AG09319 (cell line): ENCODE data around the gene SELL.
"Not testable (repeated sequence)": the region's sequence is repeated elsewhere in the genome, so short reads cannot be mapped to it uniquely, and the experiment has no call there.

Source experiments
- DNase-seq: peaks from one replicate; pipeline ENCODE4 v3.0.0-alpha.2; 2010; ENCODE audit warnings: low read depth; ENCODE audit errors: extremely low read depth
- TF ChIP-seq, protein P1 (sequence below): IDR thresholded peaks from 2 replicates; pipeline ENCODE4 v1.5.1; 2011; ENCODE audit warnings: low read depth, mild to moderate bottlenecking, inconsistent platforms, low read length, moderate library complexity

SELL gene

GRCh38 chr1:169682071-169682470 lies 29.3 kb downstream of the SELL start:
- no peak for DNase-seq
- TF ChIP-seq, protein P1, sequence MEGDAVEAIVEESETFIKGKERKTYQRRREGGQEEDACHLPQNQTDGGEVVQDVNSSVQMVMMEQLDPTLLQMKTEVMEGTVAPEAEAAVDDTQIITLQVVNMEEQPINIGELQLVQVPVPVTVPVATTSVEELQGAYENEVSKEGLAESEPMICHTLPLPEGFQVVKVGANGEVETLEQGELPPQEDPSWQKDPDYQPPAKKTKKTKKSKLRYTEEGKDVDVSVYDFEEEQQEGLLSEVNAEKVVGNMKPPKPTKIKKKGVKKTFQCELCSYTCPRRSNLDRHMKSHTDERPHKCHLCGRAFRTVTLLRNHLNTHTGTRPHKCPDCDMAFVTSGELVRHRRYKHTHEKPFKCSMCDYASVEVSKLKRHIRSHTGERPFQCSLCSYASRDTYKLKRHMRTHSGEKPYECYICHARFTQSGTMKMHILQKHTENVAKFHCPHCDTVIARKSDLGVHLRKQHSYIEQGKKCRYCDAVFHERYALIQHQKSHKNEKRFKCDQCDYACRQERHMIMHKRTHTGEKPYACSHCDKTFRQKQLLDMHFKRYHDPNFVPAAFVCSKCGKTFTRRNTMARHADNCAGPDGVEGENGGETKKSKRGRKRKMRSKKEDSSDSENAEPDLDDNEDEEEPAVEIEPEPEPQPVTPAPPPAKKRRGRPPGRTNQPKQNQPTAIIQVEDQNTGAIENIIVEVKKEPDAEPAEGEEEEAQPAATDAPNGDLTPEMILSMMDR: no peak

DNA sequence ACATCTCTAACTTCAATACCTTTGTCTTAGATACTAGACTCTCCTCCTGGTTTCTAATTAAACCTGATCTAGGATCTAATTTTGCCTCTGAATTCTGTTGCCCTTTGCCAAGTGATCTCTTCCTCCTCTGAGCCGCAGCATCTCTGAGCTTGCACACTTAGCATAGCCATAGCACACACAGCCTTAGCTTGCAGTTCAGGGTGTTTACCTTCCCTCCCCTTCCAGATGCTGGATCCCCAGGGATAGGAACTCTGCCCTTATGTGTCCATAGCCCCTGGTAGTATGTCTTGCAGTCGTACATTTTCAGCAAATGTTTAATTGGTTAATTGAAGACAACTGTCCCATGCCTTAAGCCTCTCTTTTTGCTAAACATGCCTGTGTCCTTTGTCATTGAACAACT lies 30.3 kb downstream of the SELL start:
- DNase-seq: no peak
- TF ChIP-seq, protein P1: no peak

GRCh38 chr1:169680377-169681019 lies 30.9 kb downstream of the SELL start:
- TF ChIP-seq, protein P1: no peak
- no peak for DNase-seq

GRCh38 chr1:169679692-169680091 lies 31.7 kb downstream of the SELL start:
- TF ChIP-seq, protein P1: no peak
- DNase-seq: no peak

- no peak for DNase-seq
- TF ChIP-seq, protein P1: no peak
Measured at GRCh38 chr1:169676001-169676400, 35.4 kb downstream of the SELL start.

DNA sequence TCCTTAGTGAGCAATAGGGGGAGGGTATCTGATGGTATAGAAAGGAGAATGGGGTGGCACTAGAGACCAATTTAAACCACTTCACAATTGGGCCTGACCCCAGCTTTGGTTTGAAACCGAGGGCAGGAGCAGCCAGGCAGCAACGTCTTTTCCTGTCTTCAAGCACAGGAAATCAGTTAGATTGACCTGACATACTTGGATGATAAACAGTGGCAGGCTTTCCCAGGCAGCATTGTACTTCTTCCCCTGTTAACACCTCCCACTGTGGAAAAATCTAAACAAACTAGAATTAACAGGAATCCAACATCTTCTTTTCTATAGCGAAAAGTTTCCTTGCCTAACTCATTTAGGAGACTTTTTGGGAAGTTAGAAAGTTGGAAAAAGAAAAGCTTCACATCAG lies 40.6 kb downstream of the SELL start:
- TF ChIP-seq, protein P1: no peak
- no peak for DNase-seq

DNA sequence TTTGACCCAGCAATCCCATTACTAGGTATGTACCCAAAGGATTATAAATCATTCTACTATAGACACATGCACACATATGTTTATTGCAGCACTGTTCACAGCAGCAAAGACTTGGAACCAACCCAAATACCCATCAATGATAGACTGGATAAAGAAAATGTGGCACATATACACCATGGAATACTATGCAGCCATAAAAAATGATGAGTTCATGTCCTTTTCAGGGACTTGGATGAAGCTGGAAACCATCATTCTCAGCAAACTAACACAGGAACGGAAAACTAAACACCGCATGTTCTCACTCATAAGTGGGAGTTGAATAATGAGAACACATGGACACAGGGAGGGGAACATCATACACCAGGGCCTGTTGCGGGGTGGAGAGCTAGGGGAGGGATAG lies 41.2 kb downstream of the SELL start:
- DNase-seq: not testable (repeated sequence)

GRCh38 chr1:169667699-169668596 lies 43.5 kb downstream of the SELL start:
- DNase-seq: not testable (repeated sequence)

DNA sequence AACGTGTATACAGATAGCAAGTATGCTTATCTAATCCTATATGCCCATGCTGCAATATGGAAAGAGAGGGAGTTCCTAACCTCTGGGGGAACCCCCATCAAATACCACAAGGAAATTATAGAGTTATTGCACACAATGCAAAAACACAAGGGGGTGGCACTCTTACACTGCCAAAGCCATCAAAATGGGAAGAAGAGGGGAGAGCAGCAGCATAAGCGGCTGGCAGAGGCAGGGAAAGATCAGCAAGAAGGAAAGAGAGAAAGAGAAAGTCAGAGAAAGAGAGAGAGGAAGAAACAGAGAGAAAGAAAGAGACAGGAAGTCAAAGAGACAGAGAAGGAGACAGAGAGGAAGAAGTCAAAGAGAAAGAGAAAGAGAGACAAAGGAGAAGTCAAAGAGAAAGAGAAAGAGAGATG lies 44.2 kb downstream of the SELL start:
- DNase-seq: not testable (repeated sequence)

DNA sequence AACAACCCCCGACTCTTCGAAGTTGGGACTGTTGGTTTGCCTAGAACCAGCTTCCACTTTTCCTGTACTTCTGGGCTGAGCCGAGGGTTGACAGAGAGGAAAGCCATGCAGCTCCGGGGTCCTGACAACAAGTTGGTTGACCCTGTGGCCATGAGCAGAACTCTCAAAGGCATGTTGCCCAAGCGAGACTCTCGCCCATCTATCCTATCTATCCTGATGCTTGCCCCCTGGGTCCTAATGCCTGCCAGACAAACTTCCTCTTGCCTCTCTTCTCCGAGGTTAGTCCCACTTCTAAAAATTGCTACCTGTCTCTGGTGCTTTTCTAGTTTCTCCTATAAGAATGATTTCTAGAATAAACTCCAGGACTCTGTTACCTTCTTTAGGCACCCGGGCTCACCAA lies 48.7 kb downstream of the SELL start:
- DNase-seq: not testable (repeated sequence)

DNA sequence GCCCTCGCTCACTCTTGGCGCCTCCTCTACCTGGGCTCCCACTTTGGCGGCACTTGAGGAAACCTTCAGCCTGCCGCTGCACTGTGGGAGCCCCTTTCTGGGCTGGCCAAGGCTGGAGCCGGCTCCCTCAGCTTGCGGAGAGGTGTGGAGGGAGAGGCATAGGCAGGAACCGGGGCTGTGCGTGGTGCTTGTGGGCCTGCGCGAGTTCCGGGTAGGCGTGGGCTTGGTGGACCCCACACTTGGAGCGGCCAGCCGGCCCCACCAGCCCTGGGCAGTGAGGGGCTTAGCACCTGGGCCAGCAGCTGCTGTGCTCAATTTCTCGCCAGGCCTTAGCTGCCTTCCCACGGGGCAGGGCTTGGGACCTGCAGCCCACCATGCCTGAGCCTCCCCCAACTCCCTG lies 50.4 kb downstream of the SELL start:
- not testable (repeated sequence) for DNase-seq

DNA sequence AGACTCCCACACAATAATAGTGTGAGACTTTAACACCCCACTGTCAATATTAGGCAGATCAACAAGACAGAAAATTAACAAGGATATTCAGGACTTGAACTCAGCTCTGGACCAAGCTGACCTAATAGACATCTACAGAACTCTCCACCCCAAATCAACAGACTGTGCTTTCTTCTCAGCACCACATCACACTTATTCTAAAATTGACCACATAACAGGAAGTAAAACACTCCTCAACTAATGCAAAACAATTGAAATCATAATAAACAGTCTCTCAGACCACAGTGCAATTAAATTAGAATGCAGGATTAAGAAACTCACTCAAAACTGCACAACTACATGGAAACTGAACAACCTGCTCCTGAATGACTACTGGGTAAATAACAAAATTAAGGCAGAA lies 52.6 kb downstream of the SELL start:
- not testable (repeated sequence) for DNase-seq
